HG02840 (cell line): ENCODE data around the gene CFAP46.

Experiments used
- ATAC-seq: cut with Tn5 transposase; IDR thresholded peaks from one replicate; pipeline ENCODE4 v1.9.1; 2021; ENCODE audit warnings: mild to moderate bottlenecking, moderate library complexity, moderate number of reproducible peaks; ENCODE audit not compliant: unreplicated experiment, low FRiP score

Gene CFAP46

DNA sequence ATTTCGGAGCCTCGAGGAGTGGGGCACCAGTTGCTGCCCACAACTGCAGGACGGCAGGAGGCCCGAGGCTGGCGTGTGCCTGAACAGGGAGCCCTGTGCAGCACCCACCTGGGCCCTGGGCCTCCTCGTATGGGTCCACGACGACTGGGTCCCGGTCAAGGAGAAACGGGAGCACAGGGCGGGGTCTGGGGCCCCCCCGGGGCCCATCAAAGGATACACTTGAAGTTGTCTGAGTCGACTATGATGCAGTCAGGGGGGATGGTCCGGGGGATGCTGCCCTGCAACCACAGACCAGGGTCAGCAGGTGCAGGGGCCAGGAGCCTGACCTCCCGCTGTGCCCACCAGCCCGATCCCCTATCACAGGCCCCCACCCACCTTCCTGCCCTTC is 127.9 kb downstream of the CFAP46 start:
- no peak for ATAC-seq

- no peak for ATAC-seq
Observed at GRCh38 chr10:132813560-132814468, 128.6 kb downstream of the CFAP46 start.

DNA sequence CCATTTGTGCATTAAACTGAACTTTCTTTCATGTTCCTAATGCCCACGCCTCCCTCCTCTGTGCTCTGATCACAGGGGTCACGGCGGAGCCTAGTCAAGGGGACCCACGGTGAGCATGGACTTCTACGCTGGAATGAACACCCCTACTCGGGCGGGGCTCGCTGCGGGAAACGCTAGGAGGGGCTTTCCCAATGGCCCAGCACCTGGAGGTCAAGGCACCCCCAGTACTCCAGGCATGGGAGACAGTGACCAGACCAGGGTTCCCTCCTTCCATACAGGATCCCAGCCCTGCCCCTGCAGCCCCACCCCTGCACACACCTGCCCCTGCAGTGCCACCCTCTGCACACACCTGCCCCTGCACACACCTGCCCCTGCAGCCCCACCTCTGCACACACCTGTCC is 129.4 kb downstream of the CFAP46 start:
- ATAC-seq: no peak

DNA sequence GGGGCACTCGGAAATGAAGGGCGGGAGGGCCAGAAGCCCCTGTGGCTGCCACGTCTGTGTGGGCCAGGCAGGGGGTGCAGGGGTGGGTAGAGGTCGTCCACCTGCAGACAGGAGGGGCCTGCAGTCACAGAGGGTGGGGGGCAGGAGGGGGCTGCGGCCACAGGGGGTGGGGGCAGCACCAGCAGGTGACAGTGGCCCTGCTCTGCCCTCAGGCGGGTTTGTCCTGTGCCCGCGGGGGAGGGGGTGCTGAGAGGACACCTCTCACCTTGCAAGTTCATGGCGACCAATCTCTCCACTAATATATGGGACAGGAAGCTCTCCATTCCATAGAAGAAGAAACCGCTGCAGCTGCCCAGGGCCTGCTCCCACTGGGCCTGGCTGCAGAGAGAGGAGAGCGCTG is 129.8 kb downstream of the CFAP46 start:
- no peak for ATAC-seq

GRCh38 chr10:132811891-132812481 is 130.4 kb downstream of the CFAP46 start:
- no peak for ATAC-seq

GRCh38 chr10:132810807-132811700 is 131.3 kb downstream of the CFAP46 start:
- ATAC-seq: no peak

GRCh38 chr10:132810141-132810806 is 132.1 kb downstream of the CFAP46 start:
- no peak for ATAC-seq

- ATAC-seq: no peak
Observed at GRCh38 chr10:132809232-132810140, 132.9 kb downstream of the CFAP46 start.

- ATAC-seq: no peak
Observed at GRCh38 chr10:132808383-132809231, 133.8 kb downstream of the CFAP46 start.

- ATAC-seq: no peak
Observed at GRCh38 chr10:132807621-132808049, 134.7 kb downstream of the CFAP46 start.

- ATAC-seq: no peak
Observed at GRCh38 chr10:132806561-132807003, 135.8 kb downstream of the CFAP46 start.

- no peak for ATAC-seq
Observed at GRCh38 chr10:132806110-132806509, 136.3 kb downstream of the CFAP46 start.

DNA sequence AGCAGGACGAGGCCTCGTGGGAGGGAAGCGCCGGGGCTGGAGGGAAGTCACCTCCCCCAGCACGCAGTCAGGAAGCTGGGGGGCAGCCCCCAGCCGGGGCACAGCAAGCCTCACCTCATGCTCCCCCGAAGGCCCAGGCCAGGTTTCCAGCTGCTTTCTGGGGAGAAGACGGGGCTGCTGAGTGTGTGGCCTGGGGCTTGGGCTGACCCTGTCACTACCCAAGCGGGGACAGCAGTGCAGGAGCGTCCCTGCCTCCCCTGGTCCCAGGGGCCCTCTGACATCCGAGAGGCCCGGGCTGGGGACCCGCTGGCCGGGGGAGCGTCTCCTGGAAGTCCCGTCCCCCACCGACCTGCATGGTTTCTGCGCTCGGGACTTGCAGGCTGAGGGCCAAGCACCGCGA is 136.8 kb downstream of the CFAP46 start:
- no peak for ATAC-seq

DNA sequence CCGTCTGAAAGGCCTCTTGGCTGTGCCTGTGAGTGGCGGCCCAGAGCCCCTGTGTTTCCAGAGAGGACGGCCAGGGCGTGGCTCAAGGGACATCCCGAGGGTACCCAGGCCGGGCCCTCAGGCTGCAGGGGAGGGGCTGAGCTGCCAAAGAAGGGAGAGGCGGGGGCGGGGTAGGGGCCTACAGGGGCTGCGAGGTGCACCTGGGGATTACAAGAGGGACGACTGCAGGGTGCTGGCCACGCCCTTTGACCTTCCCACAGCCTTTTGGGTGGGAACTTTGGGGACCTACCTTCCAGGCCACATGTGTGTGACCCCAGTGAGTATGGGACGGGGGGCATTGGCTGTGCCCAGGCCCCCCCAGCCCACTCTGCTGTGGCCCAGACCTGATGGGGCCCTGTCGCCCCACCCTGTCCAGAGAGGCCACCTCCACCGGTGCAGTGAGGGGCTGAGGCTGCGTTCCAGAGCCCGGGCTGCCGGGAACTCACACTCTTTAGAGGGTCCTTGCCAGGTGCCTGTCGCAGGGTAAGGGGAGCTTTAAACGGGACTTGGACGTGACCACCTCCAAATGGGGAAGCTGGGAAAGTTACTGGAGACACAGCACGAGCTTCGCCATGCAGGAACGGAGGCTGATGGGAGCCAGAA is 137.5 kb downstream of the CFAP46 start:
- ATAC-seq: no peak

GRCh38 chr10:132804287-132804686 is 138.1 kb downstream of the CFAP46 start:
- ATAC-seq: no peak

DNA sequence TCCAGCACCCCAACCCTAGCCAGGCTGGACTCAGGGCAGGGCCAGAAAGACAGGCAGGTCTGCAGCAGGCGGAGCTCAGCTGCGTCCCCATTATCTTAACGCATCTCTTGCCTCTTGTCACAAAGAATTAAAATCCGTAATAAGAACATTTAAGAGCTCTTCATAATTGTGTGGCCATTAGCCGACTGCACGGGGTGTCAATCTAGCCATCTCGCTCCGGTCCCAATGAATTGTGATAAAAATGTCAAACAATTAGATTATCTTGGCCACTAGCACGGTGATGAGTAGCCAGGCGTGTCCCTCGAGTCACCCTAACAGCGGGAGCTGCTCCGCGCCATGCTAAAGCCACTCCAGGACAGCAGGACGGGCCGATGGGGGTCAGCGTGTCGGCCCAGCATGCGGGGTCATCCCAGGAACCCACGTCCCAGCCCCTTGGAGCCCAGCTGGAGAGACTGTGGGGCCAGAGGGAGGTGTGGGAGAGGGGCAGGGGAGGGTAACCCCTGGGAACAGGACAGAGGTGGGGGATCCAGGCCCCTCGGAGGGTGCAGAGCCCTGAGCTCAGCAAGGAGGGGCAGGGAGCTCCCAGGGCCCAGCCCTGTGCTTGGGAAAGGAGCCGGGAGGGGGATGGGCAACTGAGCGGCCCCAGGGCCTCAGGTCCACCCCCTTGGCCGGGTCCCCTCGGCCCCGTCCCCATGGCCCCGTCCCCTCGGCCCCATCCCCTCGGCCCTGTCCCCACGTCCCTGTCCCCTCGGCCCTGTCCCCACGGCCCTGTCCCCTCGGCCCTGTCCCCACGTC is 138.8 kb downstream of the CFAP46 start:
- no peak for ATAC-seq

DNA sequence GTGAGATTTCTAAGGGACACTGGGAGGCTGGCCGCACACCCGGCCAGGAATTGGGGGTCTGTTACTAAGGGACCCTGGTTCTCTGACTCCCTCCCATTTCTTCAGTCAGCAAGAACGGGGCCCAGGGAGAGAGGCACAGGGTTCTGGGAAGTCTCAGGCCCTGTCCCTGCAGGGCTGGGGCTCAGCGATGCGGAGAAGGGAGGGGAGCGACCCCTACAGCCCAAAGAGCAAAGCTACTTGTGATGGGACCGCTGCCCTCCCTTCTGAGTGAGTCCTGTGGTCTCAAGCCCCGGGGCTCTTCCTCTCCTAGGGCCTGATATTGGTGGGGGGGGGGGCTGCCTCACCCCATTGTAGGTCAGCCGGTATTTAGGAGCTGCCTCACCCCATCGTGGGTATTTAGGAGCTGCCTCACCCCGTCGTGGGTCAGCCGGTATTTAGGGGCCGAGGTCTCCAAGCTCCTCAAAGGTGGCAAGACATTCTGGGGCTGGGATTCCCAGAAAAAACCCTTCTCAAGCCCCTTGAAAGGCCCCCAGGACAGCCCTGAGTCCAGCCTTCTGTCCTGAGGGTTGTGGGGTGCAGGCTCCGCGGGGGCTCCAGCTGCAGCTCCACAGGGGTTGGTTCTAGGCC is 139.6 kb downstream of the CFAP46 start:
- ATAC-seq: no peak
